Forelimb muscle (tissue), 1 donor: ENCODE results near the gene IMPG1. TPM values are rescaled to one million over a fixed set of nuclear protein-coding genes. Genes with fewer than 3 reads are reported as not detected.
A peak's percentile ranks its signal among the peaks of the same experiment; 100 is the strongest.
"Not testable (repeated sequence)": the region's sequence is repeated elsewhere in the genome, so short reads cannot be mapped to it uniquely, and the experiment has no call there.

Source experiments
- DNase-seq: peaks from one replicate; pipeline ENCODE4 v3.0.0-alpha.2; 2013; ENCODE audit warnings: low read depth
- polyA plus RNA-seq: library from polyadenylated mRNA; unstranded; fragments of 120-200 nt; gene quantifications from one replicate; pipeline ENCODE4 v1.2.1, GENCODE V29; 2013; ENCODE audit not compliant: insufficient read length

Gene IMPG1
- polyA plus RNA-seq, 1 donor = 0.48 TPM

GRCh38 chr6:75946146-75946831, 126.2 kb downstream of the IMPG1 start:
- no peak for DNase-seq

GRCh38 chr6:75943381-75943780, 129.1 kb downstream of the IMPG1 start:
- no peak for DNase-seq

GRCh38 chr6:75941509-75941908, 131.0 kb downstream of the IMPG1 start:
- no peak for DNase-seq

GRCh38 chr6:75940564-75940963, 131.9 kb downstream of the IMPG1 start:
- DNase-seq = no peak

- no peak for DNase-seq
Measured at GRCh38 chr6:75937846-75938245, 134.6 kb downstream of the IMPG1 start.

GRCh38 chr6:75936682-75937081, 135.8 kb downstream of the IMPG1 start:
- no peak for DNase-seq

- DNase-seq = no peak
Measured at GRCh38 chr6:75935473-75935793, 137.0 kb downstream of the IMPG1 start.

- DNase-seq = peak; percentile 66
Measured at GRCh38 chr6:75934643-75935472, 137.6 kb downstream of the IMPG1 start.

GRCh38 chr6:75933387-75933975, 139.0 kb downstream of the IMPG1 start:
- no peak for DNase-seq

- no peak for DNase-seq
Measured at GRCh38 chr6:75932067-75932466, 140.4 kb downstream of the IMPG1 start.

- peak; percentile 47 for DNase-seq
Measured at GRCh38 chr6:75931011-75931680, 141.3 kb downstream of the IMPG1 start.

GRCh38 chr6:75926293-75927168, 145.9 kb downstream of the IMPG1 start:
- DNase-seq = no peak

GRCh38 chr6:75922226-75922625, 150.2 kb downstream of the IMPG1 start:
- DNase-seq = no peak

GRCh38 chr6:75913040-75913439, 159.4 kb downstream of the IMPG1 start:
- no peak for DNase-seq

- no peak for DNase-seq
Measured at GRCh38 chr6:75907444-75907843, 165.0 kb downstream of the IMPG1 start.

- no peak for DNase-seq
Measured at GRCh38 chr6:75906871-75907270, 165.6 kb downstream of the IMPG1 start.

GRCh38 chr6:75905129-75905528, 167.3 kb downstream of the IMPG1 start:
- not testable (repeated sequence) for DNase-seq

- DNase-seq = not testable (repeated sequence)
Measured at GRCh38 chr6:75900216-75900615, 172.2 kb downstream of the IMPG1 start.

- no peak for DNase-seq
Measured at GRCh38 chr6:75896526-75896925, 175.9 kb downstream of the IMPG1 start.

- DNase-seq = no peak
Measured at GRCh38 chr6:75893776-75894152, 178.7 kb downstream of the IMPG1 start.

GRCh38 chr6:75893058-75893775, 179.2 kb downstream of the IMPG1 start:
- peak; percentile 70 for DNase-seq
